T follicular helper cell (primary cell): ENCODE measurements around the gene SLC6A1.
A peak's percentile ranks its signal among the peaks of the same experiment; 100 is the strongest.
"Not testable (repeated sequence)": the region's sequence is repeated elsewhere in the genome, so short reads cannot be mapped to it uniquely, and the experiment has no call there.

ENCODE experiments used
- DNase-seq: peaks from one replicate; pipeline ENCODE4 v3.0.0-alpha.2; 2020; ENCODE audit warnings: low read depth

Gene SLC6A1

GRCh38 chr3:11059799-11060115, 67.2 kb downstream of the SLC6A1 start:
- no peak for DNase-seq

GRCh38 chr3:11060500-11061251, 68.1 kb downstream of the SLC6A1 start:
- DNase-seq, result peak; percentile 5

GRCh38 chr3:11061268-11061871, 68.8 kb downstream of the SLC6A1 start:
- not testable (repeated sequence) for DNase-seq

- DNase-seq, result no peak
These were observed 70.2 kb downstream of the SLC6A1 start for GRCh38 chr3:11062704-11063103.

GRCh38 chr3:11071096-11071755, 78.7 kb downstream of the SLC6A1 start:
- no peak for DNase-seq

- DNase-seq, result no peak
These were observed 80.1 kb downstream of the SLC6A1 start for GRCh38 chr3:11072631-11073030.

- DNase-seq, result no peak
These were observed 81.5 kb downstream of the SLC6A1 start for GRCh38 chr3:11074011-11074410.

- no peak for DNase-seq
These were observed 81.9 kb downstream of the SLC6A1 start for GRCh38 chr3:11074451-11074850.

GRCh38 chr3:11075122-11075521, 82.6 kb downstream of the SLC6A1 start:
- not testable (repeated sequence) for DNase-seq

GRCh38 chr3:11076711-11077110, 84.2 kb downstream of the SLC6A1 start:
- DNase-seq, result no peak

GRCh38 chr3:11077466-11077865, 84.9 kb downstream of the SLC6A1 start:
- no peak for DNase-seq

GRCh38 chr3:11078826-11079515, 86.4 kb downstream of the SLC6A1 start:
- DNase-seq, result no peak

GRCh38 chr3:11080492-11080891, 87.9 kb downstream of the SLC6A1 start:
- no peak for DNase-seq

GRCh38 chr3:11084098-11084497, 91.5 kb downstream of the SLC6A1 start:
- no peak for DNase-seq

GRCh38 chr3:11084677-11085076, 92.1 kb downstream of the SLC6A1 start:
- DNase-seq, result no peak

- no peak for DNase-seq
These were observed 92.7 kb downstream of the SLC6A1 start for GRCh38 chr3:11085093-11085840.

- no peak for DNase-seq
These were observed 94.3 kb downstream of the SLC6A1 start for GRCh38 chr3:11086856-11087255.

- DNase-seq, result no peak
These were observed 95.5 kb downstream of the SLC6A1 start for GRCh38 chr3:11088066-11088465.

GRCh38 chr3:11088831-11089230, 96.3 kb downstream of the SLC6A1 start:
- DNase-seq, result no peak
